Right atrium auricular region (tissue), 2 donors: ENCODE measurements around the gene EBF3. TPM values are rescaled to one million over a fixed set of nuclear protein-coding genes. Genes with fewer than 3 reads are reported as not detected.
A peak's percentile ranks its signal among the peaks of the same experiment; 100 is the strongest.

Experiments used
- DNase-seq: peaks from one replicate; pipeline ENCODE4 v3.0.0-alpha.2; 2019; ENCODE audit warnings: low spot score
- H3K27ac ChIP-seq, 2 donors: fragments of 200-600 bp; sonication (generic); 1 replicate in 1 of 2; 2 replicates in 1 of 2; pipeline ENCODE4 v1.5.1; 2016 to 2019
- H3K27me3 ChIP-seq, 2 donors: fragments of 200-600 bp; sonication (generic); one replicate each; pipeline versions ENCODE4 v1.5.1 to v1.6.0; 2017 to 2019
- H3K36me3 ChIP-seq: fragments of 200-600 bp; sonication (generic); one replicate; pipeline ENCODE4 v1.5.1; 2016
- H3K4me1 ChIP-seq, 2 donors: fragments of 200-600 bp; sonication (generic); one replicate each; pipeline versions ENCODE4 v1.5.1 to v1.6.0; 2017 to 2019
- H3K4me3 ChIP-seq, 2 donors: fragments of 200-600 bp; sonication (generic); 1 replicate in 1 of 2; 2 replicates in 1 of 2; pipeline ENCODE4 v1.5.1; 2017 to 2019; ENCODE audit warnings: mild to moderate bottlenecking in 1 of 2, moderate library complexity in 1 of 2
- H3K9me3 ChIP-seq, 2 donors: fragments of 200-600 bp; sonication (generic); one replicate each; pipeline ENCODE4 v1.5.1; 2019
- CTCF ChIP-seq, 2 donors: fragments of 200-600 bp; sonication (generic); IDR thresholded peaks; one replicate each; pipeline ENCODE4 v1.5.1; 2019; ENCODE audit warnings: antibody characterized with exemption in 2 of 2
- total RNA-seq, 2 donors: library from RNA; depleted of rRNA; stranded (reverse); fragments of >200 nt; gene quantifications; one replicate each; pipeline ENCODE4 v1.1.0, GENCODE V29; 2016

Gene EBF3
- total RNA-seq, 2 donors from 2014 or later: 5.8 to 6.9 TPM

- no peak for DNase-seq
- Histone ChIP-seq H3K4me1 (peaks cover 0 to 40% of the 10 kb centered on the region in 2 donors), H3K27ac (no peak overlapping the region), H3K36me3 (no peaks in the 10 kb centered on the region), H3K27me3 (peaks cover 4 to 14% of the 10 kb centered on the region in 2 donors), H3K9me3 (no peaks in the 10 kb centered on the region), H3K4me3 (no peak overlapping the region)
- no peak for TF ChIP-seq CTCF (IDR thresholded peaks at IDR 0.05)
Observed at GRCh38 chr10:129973674-129974059, 9.6 kb upstream of the EBF3 start.

GRCh38 chr10:129972966-129973673 is 9.0 kb upstream of the EBF3 start:
- no peak for DNase-seq
- peaks cover 9 to 19% of the 10 kb centered on the region in 2 donors for H3K27me3 ChIP-seq
- no peak overlapping the region for H3K27ac ChIP-seq
- H3K9me3 ChIP-seq: no peaks in the 10 kb centered on the region
- H3K36me3 ChIP-seq: no peaks in the 10 kb centered on the region
- H3K4me3 ChIP-seq: peak overlapping the region in 1 of 2 donors; percentile 52
- no peak for TF ChIP-seq CTCF (IDR thresholded peaks at IDR 0.05)
- peaks cover 0 to 45% of the 10 kb centered on the region in 2 donors for H3K4me1 ChIP-seq

- no peak for DNase-seq
- Histone ChIP-seq H3K27me3 (peaks cover 16 to 27% of the 10 kb centered on the region in 2 donors), H3K36me3 (no peaks in the 10 kb centered on the region), H3K9me3 (no peaks in the 10 kb centered on the region), H3K4me1 (peaks cover 0 to 53% of the 10 kb centered on the region in 2 donors), H3K4me3 (peak overlapping the region in 1 of 2 donors; percentile 52), H3K27ac (no peak overlapping the region)
- TF ChIP-seq CTCF (IDR thresholded peaks at IDR 0.05): no peak
Observed at GRCh38 chr10:129972145-129972965, 8.3 kb upstream of the EBF3 start.

GRCh38 chr10:129971381-129972144 is 7.5 kb upstream of the EBF3 start:
- no peaks in the 10 kb centered on the region for H3K36me3 ChIP-seq
- DNase-seq: no peak
- TF ChIP-seq CTCF (IDR thresholded peaks at IDR 0.05): peak; percentile 53 to 65
- H3K27ac ChIP-seq: no peak overlapping the region
- peak overlapping the region; percentile 23 to 52 for H3K4me3 ChIP-seq
- H3K27me3 ChIP-seq: peaks cover 18 to 35% of the 10 kb centered on the region in 2 donors
- H3K9me3 ChIP-seq: no peaks in the 10 kb centered on the region
- peaks cover 0 to 54% of the 10 kb centered on the region in 2 donors for H3K4me1 ChIP-seq

GRCh38 chr10:129970465-129971364 is 6.6 kb upstream of the EBF3 start:
- Histone ChIP-seq H3K4me3 (peak overlapping the region in 1 of 2 donors; percentile 52), H3K27me3 (peaks cover 18 to 43% of the 10 kb centered on the region in 2 donors), H3K9me3 (no peaks in the 10 kb centered on the region), H3K4me1 (peaks cover 0 to 54% of the 10 kb centered on the region in 2 donors), H3K36me3 (no peaks in the 10 kb centered on the region), H3K27ac (no peak overlapping the region)
- no peak for DNase-seq
- no peak for TF ChIP-seq CTCF (IDR thresholded peaks at IDR 0.05)
